GM21447 (cell line): ENCODE results near the gene LIX1.
"Not testable (repeated sequence)": the region's sequence is repeated elsewhere in the genome, so short reads cannot be mapped to it uniquely, and the experiment has no call there.

Source experiments
- ATAC-seq: cut with Tn5 transposase; IDR thresholded peaks from one replicate; pipeline ENCODE4 v1.9.1; 2021; ENCODE audit not compliant: unreplicated experiment

Gene LIX1

GRCh38 chr5:97142521-97143254, at the start of gene LIX1:
Gene LIX1, minus strand, starts transcription at chr5:97142611. Its CDS starts 35 bp downstream, at chr5:97142576.
- peak; percentile 77 for ATAC-seq

GRCh38 chr5:97191893-97192292, 49.5 kb upstream of the LIX1 start:
- no peak for ATAC-seq

- not testable (repeated sequence) for ATAC-seq
These were observed 47.1 kb upstream of the LIX1 start for GRCh38 chr5:97189523-97189922.

- no peak for ATAC-seq
These were observed 41.5 kb upstream of the LIX1 start for GRCh38 chr5:97183930-97184213.

GRCh38 chr5:97183100-97183929, 40.9 kb upstream of the LIX1 start, which contains the start of gene RIOK2:
Gene RIOK2, minus strand, starts transcription at chr5:97183247. Its CDS starts 56 bp downstream, at chr5:97183191.
- ATAC-seq = peak; percentile 91

GRCh38 chr5:97182571-97183099, 40.2 kb upstream of the LIX1 start:
- ATAC-seq = no peak

GRCh38 chr5:97181856-97182545, 39.6 kb upstream of the LIX1 start:
- no peak for ATAC-seq

GRCh38 chr5:97179457-97179856, 37.0 kb upstream of the LIX1 start:
- ATAC-seq = not testable (repeated sequence)

GRCh38 chr5:97172227-97172626, 29.8 kb upstream of the LIX1 start:
- no peak for ATAC-seq

GRCh38 chr5:97171703-97172102, 29.3 kb upstream of the LIX1 start:
- no peak for ATAC-seq

GRCh38 chr5:97167435-97167834, 25.0 kb upstream of the LIX1 start:
- ATAC-seq = peak; percentile 64

- ATAC-seq = no peak
These were observed 23.3 kb upstream of the LIX1 start for GRCh38 chr5:97165726-97166125.

GRCh38 chr5:97164846-97165245, 22.4 kb upstream of the LIX1 start:
- no peak for ATAC-seq

- no peak for ATAC-seq
These were observed 21.4 kb upstream of the LIX1 start for GRCh38 chr5:97163790-97164285.

- ATAC-seq = no peak
These were observed 21.0 kb upstream of the LIX1 start for GRCh38 chr5:97163360-97163764.

- peak; percentile 65 for ATAC-seq
These were observed 19.6 kb upstream of the LIX1 start for GRCh38 chr5:97162045-97162444.

GRCh38 chr5:97157689-97158088, 15.3 kb upstream of the LIX1 start:
- ATAC-seq = no peak

GRCh38 chr5:97151370-97151769, 9.0 kb upstream of the LIX1 start:
- no peak for ATAC-seq

- no peak for ATAC-seq
These were observed 8.0 kb upstream of the LIX1 start for GRCh38 chr5:97150401-97150800.

GRCh38 chr5:97149709-97150108, 7.3 kb upstream of the LIX1 start:
- ATAC-seq = no peak

GRCh38 chr5:97148288-97148687, 5.9 kb upstream of the LIX1 start:
- ATAC-seq = no peak
